ENCODE results near the gene TADA2A. TPM values are rescaled to one million over a fixed set of nuclear protein-coding genes. Genes with fewer than 3 reads are reported as not detected.
A peak's percentile ranks its signal among the peaks of the same experiment; 100 is the strongest.

TADA2A gene
- polyA plus RNA-seq, 2 of the 4 experiments (the other 2 are of a cell fraction) = 9.9 to 27.1 TPM

DNA sequence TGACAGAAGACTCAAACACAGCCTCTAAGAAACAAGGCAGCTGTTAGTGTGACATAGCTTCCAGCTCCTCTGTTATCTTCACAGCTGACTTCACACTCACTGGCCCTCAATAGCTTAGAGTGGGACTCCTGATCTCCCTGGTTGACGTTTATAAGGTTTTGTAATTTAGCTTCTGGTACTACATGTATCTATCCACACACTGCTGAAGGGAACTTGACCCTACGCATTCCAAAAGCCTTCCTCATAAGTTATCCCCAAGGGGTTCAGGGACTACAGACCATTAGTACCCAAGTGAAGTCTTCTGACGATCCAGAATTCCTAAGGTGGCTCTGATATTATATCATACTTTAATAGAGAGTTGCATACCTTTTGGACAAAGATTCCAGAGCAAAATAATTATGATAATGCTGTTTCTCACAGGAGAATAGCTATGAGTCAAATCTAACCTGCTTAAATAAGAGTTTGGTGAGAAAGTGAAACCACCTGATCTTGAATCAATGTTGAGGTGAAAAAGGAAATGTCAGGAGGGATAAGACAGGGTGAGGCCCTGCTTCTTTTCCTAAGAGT lies 14.6 kb upstream of the TADA2A start:
- Histone ChIP-seq H3K4me1 (peaks cover 25% of the 10 kb centered on the region), H3K9me3 (no peaks in the 10 kb centered on the region), H3K27ac (no peak overlapping the region; a peak in 1 of 6 replicates), H3K4me3 (no peak overlapping the region), H3K4me2 (peak overlapping the region; percentile 57)
- 43% methylated on average over 3 of the region's 3 CpGs for WGBS (ENCODE audit: missing lambda C conversion rate)
- ATAC-seq = peak; percentile 72
- TF ChIP-seq KDM1A (IDR thresholded peaks at IDR 0.05; ENCODE audit: low read depth) (no peak), REST (IDR thresholded peaks at IDR 0.05) (no peak), JUNB (IDR thresholded peaks at IDR 0.05) (no peak), NPAS2 (CRISPR knock-in tag; IDR thresholded peaks at IDR 0.05; ENCODE audit: borderline replicate concordance) (no peak), MYC (IDR thresholded peaks at IDR 0.05; ENCODE audit: borderline replicate concordance, low read length) (no peak), EP300 (IDR thresholded peaks at IDR 0.05) (no peak), ZNF302 (CRISPR knock-in tag; IDR thresholded peaks at IDR 0.05) (no peak), E2F6 (IDR thresholded peaks at IDR 0.05; ENCODE audit: borderline replicate concordance, low read depth) (no peak), HOXB5 (CRISPR knock-in tag; IDR thresholded peaks at IDR 0.05) (no peak), HEYL (CRISPR knock-in tag; IDR thresholded peaks at IDR 0.05) (no peak), HOXB13 (CRISPR knock-in tag; IDR thresholded peaks at IDR 0.05; ENCODE audit: low read depth) (no peak), RFX5 (IDR thresholded peaks at IDR 0.05) (no peak)
- TF ChIP-seq, protein P1, sequence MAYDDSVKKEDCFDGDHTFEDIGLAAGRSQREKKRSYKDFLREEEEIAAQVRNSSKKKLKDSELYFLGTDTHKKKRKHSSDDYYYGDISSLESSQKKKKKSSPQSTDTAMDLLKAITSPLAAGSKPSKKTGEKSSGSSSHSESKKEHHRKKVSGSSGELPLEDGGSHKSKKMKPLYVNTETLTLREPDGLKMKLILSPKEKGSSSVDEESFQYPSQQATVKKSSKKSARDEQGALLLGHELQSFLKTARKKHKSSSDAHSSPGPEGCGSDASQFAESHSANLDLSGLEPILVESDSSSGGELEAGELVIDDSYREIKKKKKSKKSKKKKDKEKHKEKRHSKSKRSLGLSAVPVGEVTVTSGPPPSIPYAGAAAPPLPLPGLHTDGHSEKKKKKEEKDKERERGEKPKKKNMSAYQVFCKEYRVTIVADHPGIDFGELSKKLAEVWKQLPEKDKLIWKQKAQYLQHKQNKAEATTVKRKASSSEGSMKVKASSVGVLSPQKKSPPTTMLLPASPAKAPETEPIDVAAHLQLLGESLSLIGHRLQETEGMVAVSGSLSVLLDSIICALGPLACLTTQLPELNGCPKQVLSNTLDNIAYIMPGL (CRISPR knock-in tag; IDR thresholded peaks at IDR 0.05; ENCODE audit: borderline replicate concordance) = no peak
- no peak for FAIRE-seq
- ChIA-PET POLR2A (no interaction called here), CTCF (interaction anchor here (0.7 to 12.2 kb wide), 3 partner anchors 17 to 152 kb away, joined by 3 to 204 read pairs (median 3); partner anchors contain the start of gene C17orf78)
- peak in 1 of 2 experiments; percentile 34 for DNase-seq (ENCODE audit: low read depth in 1 of 2, low spot score in 1 of 2)

- ATAC-seq (no peak), DNase-seq (ENCODE audit: low read depth in 1 of 2, low spot score in 1 of 2) (no peak), FAIRE-seq (no peak)
- Histone ChIP-seq H3K4me2 (no peak overlapping the region), H3K27ac (no peak overlapping the region), H3K4me1 (peaks cover 20% of the 10 kb centered on the region), H3K9me3 (no peaks in the 10 kb centered on the region), H3K4me3 (no peak overlapping the region)
- no peak for TF ChIP-seq CHD2 (IDR thresholded peaks at IDR 0.05; ENCODE audit: low read length, partially characterized antibody)
- no peak for TF ChIP-seq KDM5A (IDR thresholded peaks at IDR 0.05)
- TF ChIP-seq HOXA7 (CRISPR knock-in tag; IDR thresholded peaks at IDR 0.05) = no peak
- TF ChIP-seq, protein P2, sequence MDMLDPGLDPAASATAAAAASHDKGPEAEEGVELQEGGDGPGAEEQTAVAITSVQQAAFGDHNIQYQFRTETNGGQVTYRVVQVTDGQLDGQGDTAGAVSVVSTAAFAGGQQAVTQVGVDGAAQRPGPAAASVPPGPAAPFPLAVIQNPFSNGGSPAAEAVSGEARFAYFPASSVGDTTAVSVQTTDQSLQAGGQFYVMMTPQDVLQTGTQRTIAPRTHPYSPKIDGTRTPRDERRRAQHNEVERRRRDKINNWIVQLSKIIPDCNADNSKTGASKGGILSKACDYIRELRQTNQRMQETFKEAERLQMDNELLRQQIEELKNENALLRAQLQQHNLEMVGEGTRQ (IDR thresholded peaks at IDR 0.05) = no peak
- no peak for TF ChIP-seq GATA3 (IDR thresholded peaks at IDR 0.05; ENCODE audit: borderline replicate concordance)
- no peak for TF ChIP-seq JUN (IDR thresholded peaks at IDR 0.05)
- no peak for TF ChIP-seq MYC (IDR thresholded peaks at IDR 0.05; ENCODE audit: borderline replicate concordance, low read length)
- no peak for TF ChIP-seq TFCP2L1 (CRISPR knock-in tag; IDR thresholded peaks at IDR 0.05)
- no peak for TF ChIP-seq NPAS2 (CRISPR knock-in tag; IDR thresholded peaks at IDR 0.05; ENCODE audit: borderline replicate concordance)
- no peak for TF ChIP-seq MAZ (IDR thresholded peaks at IDR 0.05; ENCODE audit: borderline replicate concordance, low read depth, low read length)
- no peak for TF ChIP-seq HOXB5 (CRISPR knock-in tag; IDR thresholded peaks at IDR 0.05)
- ChIA-PET CTCF (interaction anchor here (12.2 kb wide), 1 partner anchor 18 kb away, joined by 204 read pairs; the partner anchor contains the start of gene C17orf78), POLR2A (no interaction called here)
- 95% methylated on average over 7 of the region's 7 CpGs for WGBS (ENCODE audit: missing lambda C conversion rate)
Observed at GRCh38 chr17:37393352-37393751, 13.3 kb upstream of the TADA2A start.
